ENCODE measurements around the gene PRDM15. TPM values are rescaled to one million over a fixed set of nuclear protein-coding genes. Genes with fewer than 3 reads are reported as not detected.

Gene PRDM15
- total RNA-seq, 1 donor from 2014 or later: 2.9 TPM

GRCh38 chr21:41825216-41825615 is 53.9 kb downstream of the PRDM15 start:
- DNase-seq: no peak
- Histone ChIP-seq H3K4me3 (no peak overlapping the region), H3K36me3 (peaks cover 22% of the 10 kb centered on the region), H3K9me3 (replicated peaks) (no peaks in the 10 kb centered on the region), H3K4me1 (no peaks in the 10 kb centered on the region), H3K27ac (replicated peaks) (no peak overlapping the region), H3K27me3 (ENCODE audit: low read depth) (no peaks in the 10 kb centered on the region)
- intact Hi-C loops (cut with micrococcal nuclease): no loop called here
- TF ChIP-seq, protein P1, sequence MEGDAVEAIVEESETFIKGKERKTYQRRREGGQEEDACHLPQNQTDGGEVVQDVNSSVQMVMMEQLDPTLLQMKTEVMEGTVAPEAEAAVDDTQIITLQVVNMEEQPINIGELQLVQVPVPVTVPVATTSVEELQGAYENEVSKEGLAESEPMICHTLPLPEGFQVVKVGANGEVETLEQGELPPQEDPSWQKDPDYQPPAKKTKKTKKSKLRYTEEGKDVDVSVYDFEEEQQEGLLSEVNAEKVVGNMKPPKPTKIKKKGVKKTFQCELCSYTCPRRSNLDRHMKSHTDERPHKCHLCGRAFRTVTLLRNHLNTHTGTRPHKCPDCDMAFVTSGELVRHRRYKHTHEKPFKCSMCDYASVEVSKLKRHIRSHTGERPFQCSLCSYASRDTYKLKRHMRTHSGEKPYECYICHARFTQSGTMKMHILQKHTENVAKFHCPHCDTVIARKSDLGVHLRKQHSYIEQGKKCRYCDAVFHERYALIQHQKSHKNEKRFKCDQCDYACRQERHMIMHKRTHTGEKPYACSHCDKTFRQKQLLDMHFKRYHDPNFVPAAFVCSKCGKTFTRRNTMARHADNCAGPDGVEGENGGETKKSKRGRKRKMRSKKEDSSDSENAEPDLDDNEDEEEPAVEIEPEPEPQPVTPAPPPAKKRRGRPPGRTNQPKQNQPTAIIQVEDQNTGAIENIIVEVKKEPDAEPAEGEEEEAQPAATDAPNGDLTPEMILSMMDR (IDR thresholded peaks at IDR 0.05; ENCODE audit: borderline replicate concordance): no peak

GRCh38 chr21:41824466-41825207 is 54.5 kb downstream of the PRDM15 start:
- H3K9me3 ChIP-seq (replicated peaks): no peaks in the 10 kb centered on the region
- DNase-seq: no peak
- intact Hi-C loops (cut with micrococcal nuclease): no loop called here
- H3K4me3 ChIP-seq: no peak overlapping the region
- no peaks in the 10 kb centered on the region for H3K4me1 ChIP-seq
- TF ChIP-seq, protein P1 (IDR thresholded peaks at IDR 0.05; ENCODE audit: borderline replicate concordance): no peak
- no peak overlapping the region for H3K27ac ChIP-seq (replicated peaks)
- H3K27me3 ChIP-seq (ENCODE audit: low read depth): no peaks in the 10 kb centered on the region
- H3K36me3 ChIP-seq: peaks cover 27% of the 10 kb centered on the region

DNA sequence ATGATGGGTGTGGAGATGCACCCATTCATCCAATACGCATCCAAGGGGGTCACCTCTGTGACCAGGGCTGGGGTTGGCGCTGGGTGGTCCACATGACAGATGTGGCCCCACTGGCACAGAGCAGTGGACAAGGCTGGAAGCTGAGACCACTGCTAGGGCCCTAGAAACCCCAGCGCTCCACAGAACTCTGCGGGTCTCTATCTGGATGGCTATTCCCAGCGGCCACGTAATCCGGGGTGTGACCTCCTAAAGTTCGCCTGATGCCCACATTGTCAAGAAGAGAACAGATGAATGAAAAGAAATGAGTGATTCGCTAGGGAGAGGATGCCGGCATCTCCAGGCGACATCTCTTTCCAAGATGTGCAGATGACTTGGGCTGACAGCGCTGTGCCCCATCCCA is 55.2 kb downstream of the PRDM15 start:
- intact Hi-C loops (cut with micrococcal nuclease): no loop called here
- TF ChIP-seq, protein P1 (IDR thresholded peaks at IDR 0.05; ENCODE audit: borderline replicate concordance): no peak

DNA sequence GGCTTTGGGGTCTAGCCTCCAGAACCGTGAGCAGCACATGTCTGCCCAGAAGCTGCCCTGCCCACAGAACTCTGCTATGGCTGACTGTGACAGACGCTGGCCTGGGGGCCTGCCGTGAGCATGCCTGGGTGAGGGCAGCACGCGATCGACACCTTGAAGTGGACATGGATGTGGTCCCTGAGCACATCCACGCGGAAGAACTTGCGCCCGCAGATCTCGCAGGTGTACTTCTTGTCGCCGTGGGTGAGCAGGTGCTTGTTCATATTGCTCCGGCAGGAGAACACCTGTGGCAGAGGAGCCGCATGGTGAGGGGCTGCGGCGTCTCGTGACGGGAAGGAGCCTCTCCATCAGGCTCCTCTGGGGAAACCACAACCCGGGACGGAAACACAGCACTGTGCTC is 56.0 kb downstream of the PRDM15 start:
- no peak for DNase-seq
- H3K4me1 ChIP-seq: no peaks in the 10 kb centered on the region
- H3K36me3 ChIP-seq: peaks cover 26% of the 10 kb centered on the region
- H3K9me3 ChIP-seq (replicated peaks): no peaks in the 10 kb centered on the region
- no peaks in the 10 kb centered on the region for H3K27me3 ChIP-seq (ENCODE audit: low read depth)
- H3K27ac ChIP-seq (replicated peaks): no peak overlapping the region
- TF ChIP-seq, protein P1 (IDR thresholded peaks at IDR 0.05; ENCODE audit: borderline replicate concordance): no peak
- intact Hi-C loops (cut with micrococcal nuclease): no loop called here
- H3K4me3 ChIP-seq: no peak overlapping the region

More for the DNA sequence above, 55.2 kb downstream of the PRDM15 start:
- H3K4me3 ChIP-seq: no peak overlapping the region
- no peak overlapping the region for H3K27ac ChIP-seq (replicated peaks)
- no peaks in the 10 kb centered on the region for H3K27me3 ChIP-seq (ENCODE audit: low read depth)
- H3K4me1 ChIP-seq: no peaks in the 10 kb centered on the region
- H3K36me3 ChIP-seq: peaks cover 28% of the 10 kb centered on the region
- H3K9me3 ChIP-seq (replicated peaks): no peaks in the 10 kb centered on the region
- no peak for DNase-seq

- H3K4me1 ChIP-seq: peaks cover 1% of the 10 kb centered on the region
- H3K27ac ChIP-seq (replicated peaks): no peak overlapping the region
- TF ChIP-seq, protein P1 (IDR thresholded peaks at IDR 0.05; ENCODE audit: borderline replicate concordance): no peak
- DNase-seq: no peak
- no peak overlapping the region for H3K4me3 ChIP-seq
- H3K36me3 ChIP-seq: peaks cover 14% of the 10 kb centered on the region
- intact Hi-C loops (cut with micrococcal nuclease): no loop called here
- no peaks in the 10 kb centered on the region for H3K27me3 ChIP-seq (ENCODE audit: low read depth)
- H3K9me3 ChIP-seq (replicated peaks): no peaks in the 10 kb centered on the region
Measured at GRCh38 chr21:41821756-41822431, 57.2 kb downstream of the PRDM15 start.
